Panc1 (cell line): Measurements from ENCODE around the gene SLC1A2.

Experiments used
- CTCF ChIP-seq: fragments of 450-650 bp; IDR thresholded peaks from 2 replicates; pipeline ENCODE4 v1.5.1; 2017; ENCODE audit warnings: mild to moderate bottlenecking
- POLR2AphosphoS5 ChIP-seq: IDR thresholded peaks from 2 replicates; pipeline ENCODE4 v1.6.1; 2012; ENCODE audit warnings: mild to moderate bottlenecking, low read depth, low read length, moderate library complexity
- REST ChIP-seq, 2 experiments: IDR thresholded peaks; 2 replicates each; pipeline ENCODE4 v1.6.1; 2011 to 2012; ENCODE audit warnings: low read depth in 2 of 2, control low read depth in 1 of 2, low read length in 1 of 2, mild to moderate bottlenecking in 1 of 2, moderate library complexity in 1 of 2; ENCODE audit not compliant: insufficient read depth in 1 of 2
- SIN3A ChIP-seq: IDR thresholded peaks from 2 replicates; pipeline ENCODE4 v1.6.1; 2012; ENCODE audit warnings: low read depth, mild to moderate bottlenecking, low read length, moderate library complexity, borderline replicate concordance; ENCODE audit not compliant: insufficient read depth
- TCF7L2 ChIP-seq: IDR thresholded peaks from 2 replicates; pipeline ENCODE4 v1.6.1; 2011; ENCODE audit warnings: mild to moderate bottlenecking, low read depth, low read length, inconsistent platforms

GRCh38 chr11:35318977-35319925, 100.1 kb downstream of the SLC1A2 start:
- TF ChIP-seq CTCF (no peak), POLR2AphosphoS5 (no peak), REST (IDR thresholded peaks at IDR 0.05; ENCODE audit: insufficient read depth in 1 of 2, low read depth in 2 of 2, low read length in 1 of 2) (no peak), SIN3A (no peak), TCF7L2 (no peak)
